GM12878 (cell line): ENCODE measurements around the gene DTNBP1. TPM values are rescaled to one million over a fixed set of nuclear protein-coding genes. Genes with fewer than 3 reads are reported as not detected.

Experiments
- ATAC-seq: fragments of 200-7000 bp; cut with Tn5 transposase; 3 replicates; pipeline ENCODE4 v1.9.1; 2020; ENCODE audit warnings: mild to moderate bottlenecking, moderate library complexity
- BruUV-seq: library from RNA; stranded (reverse); fragments of 400-500 nt; replicated peaks from 2 replicates; lab custom pipeline; 2021; lab: Mats Ljungman, UMichigan
- CTCF ChIA-PET: fragments of 300-600 bp; sonication (Branson Sonifier 250); formaldehyde crosslinking; extraction: SDS; loops from one replicate; lab custom pipeline; 2021; ENCODE audit warnings: inconsistent platforms; lab: Yijun Ruan, JAX
- POLR2A ChIA-PET: fragments of 350-600 bp; formaldehyde crosslinking; extraction: SDS; loops from one replicate; lab custom pipeline; 2021; ENCODE audit warnings: inconsistent platforms; lab: Charles Lee
- RAD21 ChIA-PET: fragments of 300-600 bp; sonication (Branson Sonifier 250); formaldehyde crosslinking; loops from one replicate; lab custom pipeline; 2023; ENCODE audit warnings: antibody characterized with exemption; ENCODE audit not compliant: unreplicated experiment; lab: Charles Lee
- SMC1A ChIA-PET: fragments of 300-600 bp; sonication (Branson Sonifier 250); formaldehyde crosslinking; loops from one replicate; lab custom pipeline; 2023; ENCODE audit not compliant: unreplicated experiment, uncharacterized antibody; lab: Charles Lee
- DNase-seq: peaks from one replicate; pipeline ENCODE4 v3.0.0-alpha.2; 2011; ENCODE audit warnings: low read depth, low spot score
- FAIRE-seq: peaks from 3 replicates; lab custom pipeline; 2011; peaks lifted over from hg19 to GRCh38; lab: Jason Lieb, UNC
- H2AFZ ChIP-seq: 2 replicates; pipeline ENCODE4 v1.6.0; 2011; ENCODE audit warnings: low read depth, low read length, control low read depth; ENCODE audit not compliant: control insufficient read depth
- H3K27ac ChIP-seq: 2 replicates; pipeline ENCODE4 v1.5.1; 2011; ENCODE audit warnings: control low read depth; ENCODE audit not compliant: control insufficient read depth, insufficient read depth
- H3K27me3 ChIP-seq, 2 experiments: replicated peaks in 1 of 2; 2 replicates each; pipeline versions ENCODE4 v1.6.0 to v1.6.1; 2011; ENCODE audit warnings: low read length in 1 of 2; ENCODE audit not compliant: control insufficient read depth in 2 of 2, insufficient read depth in 2 of 2
- H3K36me3 ChIP-seq, 2 experiments: 2 replicates each; pipeline ENCODE4 v1.5.1; 2011; ENCODE audit warnings: low read length in 1 of 2; ENCODE audit not compliant: control insufficient read depth in 2 of 2, insufficient read depth in 2 of 2
- H3K4me1 ChIP-seq: 2 replicates; pipeline ENCODE4 v1.6.1; 2011; ENCODE audit warnings: mild to moderate bottlenecking, low read length, moderate library complexity, mixed read lengths; ENCODE audit not compliant: control insufficient read depth, insufficient read depth
- H3K4me2 ChIP-seq: 2 replicates; pipeline ENCODE4 v1.6.0; 2011; ENCODE audit warnings: control low read depth; ENCODE audit not compliant: control insufficient read depth, insufficient read depth
- H3K4me3 ChIP-seq: fragments of 200-600 bp; sonication (generic); 2 replicates; pipeline ENCODE4 v1.5.1; 2016
- H3K79me2 ChIP-seq: 2 replicates; pipeline ENCODE4 v1.6.0; 2011; ENCODE audit warnings: low read length; ENCODE audit not compliant: control insufficient read depth, insufficient read depth
- H3K9ac ChIP-seq: 2 replicates; pipeline ENCODE4 v1.8.0; 2011; ENCODE audit warnings: low read length, control low read depth, mixed read lengths; ENCODE audit not compliant: control insufficient read depth, insufficient read depth
- H3K9me3 ChIP-seq: replicated peaks from 3 replicates; pipeline ENCODE4 v1.5.1; 2011; ENCODE audit warnings: mild to moderate bottlenecking, low read length; ENCODE audit not compliant: control insufficient read depth, insufficient read depth
- H4K20me1 ChIP-seq: 2 replicates; pipeline ENCODE4 v1.6.0; 2011; ENCODE audit not compliant: control insufficient read depth, insufficient read depth
- BHLHE40 ChIP-seq, 2 experiments: fragments of 450-650 bp in 1 of 2; IDR thresholded peaks; 2 replicates each; pipeline ENCODE4 v1.6.1; 2011 to 2017; ENCODE audit warnings: low read depth in 2 of 2, borderline replicate concordance in 1 of 2, improper control_type of control experiment in 1 of 2, low read length in 1 of 2, mild to moderate bottlenecking in 1 of 2
- CTCF ChIP-seq, 3 experiments: IDR thresholded peaks in 2 of 3; conservative IDR thresholded peaks in 1 of 3; 2 replicates each; pipeline ENCODE4 v1.5.1; 2011; ENCODE audit warnings: low read depth in 3 of 3, low read length in 3 of 3, mild to moderate bottlenecking in 3 of 3, control low read depth in 2 of 3, moderate library complexity in 2 of 3, inconsistent platforms in 1 of 3, mixed read lengths in 1 of 3; ENCODE audit not compliant: control insufficient read depth in 2 of 3, insufficient read depth in 1 of 3; ENCODE audit errors: extremely low read depth in 1 of 3
- RAD21 ChIP-seq: IDR thresholded peaks from 2 replicates; pipeline ENCODE4 v1.6.1; 2011; ENCODE audit warnings: mild to moderate bottlenecking, low read depth, low read length, moderate library complexity; ENCODE audit not compliant: insufficient read depth
- RBBP5 ChIP-seq: fragments of 200-600 bp; sonication (generic); conservative IDR thresholded peaks from 2 replicates; pipeline ENCODE4 v1.6.1; 2016
- SMC3 ChIP-seq: IDR thresholded peaks from 2 replicates; pipeline ENCODE4 v1.6.1; 2011; ENCODE audit warnings: low read length, improper control_type of control experiment, borderline replicate concordance
- SREBF2 ChIP-seq: IDR thresholded peaks from 2 replicates; pipeline ENCODE4 v1.6.1; 2012; ENCODE audit warnings: mild to moderate bottlenecking, low read length
- ZNF24 ChIP-seq: fragments of 450-650 bp; IDR thresholded peaks from 2 replicates; pipeline ENCODE4 v1.6.1; 2017; ENCODE audit warnings: antibody characterized with exemption, mild to moderate bottlenecking
- WGBS: methylation state at CpG from one replicate; pipeline ENCODE4 v1.1.6; 2016; ENCODE audit warnings: low lambda C conversion rate; ENCODE audit not compliant: insufficient replicate concordance, insufficient coverage; ENCODE audit errors: missing lambda C conversion rate; 5-methylcytosine and 5-hydroxymethylcytosine counted together
- in situ Hi-C: fragments of 300-500 bp; cut with MboI; formaldehyde crosslinking; loops from 9 replicates; pipeline ENCODE4 v1.14.3; 2018; ENCODE audit warnings: mixed read lengths
- intact Hi-C: fragments of 100-400 bp; cut with micrococcal nuclease; formaldehyde crosslinking; loops from one replicate; pipeline ENCODE4 v1.14.2; 2022; ENCODE audit not compliant: unreplicated experiment
- polyA plus RNA-seq, 11 experiments: library from polyadenylated mRNA; depleted of rRNA in 4 of 11; unstranded in 6 of 11; stranded (reverse) in 5 of 11; fragments of >200 nt; fragmentation: Nextera tagmentation in 4 of 11; fragmentation: Illumina TruSeq in 1 of 11; extraction: Ambion mirVana in 4 of 11; extraction: Trizol in 1 of 11; gene quantifications; 1 replicate in 1 of 11; 2 replicates in 10 of 11; pipeline versions ENCODE4 v1.2.1 to v1.2.3, GENCODE V29; 2011 to 2016; ENCODE audit warnings: inconsistent platforms in 2 of 11, missing spikeins in 2 of 11, low read depth in 1 of 11
- total RNA-seq, 4 experiments: library from RNA; depleted of rRNA in 3 of 4; stranded (reverse); fragments of >200 nt in 3 of 4; fragmentation: Illumina TruSeq in 1 of 4; extraction: Trizol in 1 of 4; gene quantifications; 2 replicates each; pipeline versions ENCODE4 v1.2.1 to v1.2.3, GENCODE V29; 2013 to 2021
- TF ChIP-seq, protein P1 (sequence below): fragments of 150-350 bp; IDR thresholded peaks from 2 replicates; pipeline ENCODE4 v1.6.1; 2014; ENCODE audit warnings: mild to moderate bottlenecking, low read depth, low read length

Gene DTNBP1
- total and polyA plus RNA-seq, 10 of the 15 experiments (the other 5 are each of a cell fraction or from before 2014, with no cell fraction given), result 7.1 to 40.3 (median 20.1) TPM

GRCh38 chr6:15626160-15626559 is 36.7 kb downstream of the DTNBP1 start:
- RAD21 ChIA-PET, result interaction anchor here (0.8 to 8.2 kb wide), 10 partner anchors 12 to 1717 kb away, joined by 3 to 34 read pairs (median 4); no protein-coding TSS in a partner anchor
- H3K27me3 ChIP-seq, result no peaks in the 10 kb centered on the region
- peaks cover 10% of the 10 kb centered on the region for H3K4me1 ChIP-seq
- in situ Hi-C loops (no loop called here), intact Hi-C loops (loop anchor here (10.0 kb wide), 2 partner anchors 301 to 381 kb away; partner anchors contain the start of gene JARID2)
- no peak overlapping the region for H3K9ac ChIP-seq
- WGBS, result 45% methylated on average over 1 of the region's 1 CpG
- SMC1A ChIA-PET, result interaction anchor here (0.7 to 14.3 kb wide), 20 partner anchors 8 to 579 kb away, joined by 3 to 165 read pairs (median 4); no protein-coding TSS in a partner anchor
- no peak for DNase-seq
- H2AFZ ChIP-seq, result no peak overlapping the region
- no peak overlapping the region for H3K4me2 ChIP-seq
- H3K27ac ChIP-seq, result no peak overlapping the region
- no peaks in the 10 kb centered on the region for H3K9me3 ChIP-seq
- H3K36me3 ChIP-seq, result peaks cover 0 to 3% of the 10 kb centered on the region in 2 experiments; a peak in 2 of 4 replicates
- ATAC-seq, result no peak
- H4K20me1 ChIP-seq, result no peaks in the 10 kb centered on the region
- FAIRE-seq, result no peak
- POLR2A ChIA-PET, result interaction anchor here (1.3 kb wide), 1 partner anchor 219 kb away, joined by 3 read pairs; no protein-coding TSS in a partner anchor
- H3K79me2 ChIP-seq, result peaks cover 2% of the 10 kb centered on the region; the same call in 1 of the 2 replicates
- no peak for TF ChIP-seq BHLHE40 (IDR thresholded peaks at IDR 0.05; ENCODE audit: borderline replicate concordance in 1 of 2, low read depth in 2 of 2, low read length in 1 of 2)
- no peak for TF ChIP-seq SREBF2
- CTCF ChIA-PET, result interaction anchor here (0.6 to 8.5 kb wide), 14 partner anchors 18 to 579 kb away, joined by 3 to 50 read pairs (median 3); partner anchors contain the start of gene MYLIP
- BruUV-seq, result no TSS peak
- no peak overlapping the region for H3K4me3 ChIP-seq

DNA sequence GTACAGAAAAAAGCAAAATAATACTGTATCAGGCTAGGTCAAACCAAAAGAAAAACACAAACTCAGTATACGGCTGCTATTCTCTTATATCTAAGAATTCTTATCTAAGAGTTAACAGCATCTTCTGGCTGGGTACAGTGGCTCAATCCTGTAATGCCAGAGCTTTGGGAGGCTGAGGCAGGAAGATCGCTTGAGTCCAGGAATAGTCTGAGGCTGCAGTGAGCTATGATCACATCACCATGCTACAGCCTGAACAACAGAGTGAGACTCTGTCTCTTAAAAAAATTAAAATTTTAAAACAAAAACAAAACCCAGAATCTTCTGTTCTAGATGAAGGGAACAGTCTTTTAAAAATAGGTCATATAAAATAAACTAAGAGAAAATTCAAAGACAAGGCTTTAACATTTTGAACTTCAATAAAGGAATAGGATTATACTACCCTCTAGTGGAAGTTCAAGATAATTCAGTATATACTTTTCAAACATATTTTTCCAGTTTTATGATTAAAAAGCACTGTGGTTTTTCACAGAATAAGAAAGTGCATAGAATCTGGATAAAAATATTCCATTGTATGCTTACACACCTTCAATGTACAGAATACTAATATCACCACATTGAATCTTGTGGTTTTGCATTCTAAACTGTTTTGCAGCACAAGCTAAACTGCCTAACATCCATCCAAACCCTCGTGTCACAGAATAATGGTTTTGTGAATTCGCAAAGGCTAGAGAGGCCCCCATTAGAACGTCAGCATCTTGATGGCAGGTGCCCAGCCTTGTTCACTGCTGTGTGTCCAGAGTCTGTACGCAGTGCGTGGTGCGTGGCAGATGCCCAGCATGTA is 39.3 kb downstream of the DTNBP1 start:
- TF ChIP-seq RBBP5 (no peak), SMC3 (peak; percentile 37; the same call in 1 of the 2 replicates), CTCF (IDR thresholded peaks at IDR 0.05 in 2 of 3, conservative IDR thresholded peaks at IDR 0.05 in 1 of 3; ENCODE audit: control insufficient read depth in 2 of 3, extremely low read depth in 1 of 3, insufficient read depth in 1 of 3, low read depth in 3 of 3, low read length in 3 of 3) (peak in 2 of 3 experiments; percentile 20 to 35; a peak in 3 of 6 replicates), RAD21 (peak; percentile 47), ZNF24 (no peak)
- TF ChIP-seq, protein P1, sequence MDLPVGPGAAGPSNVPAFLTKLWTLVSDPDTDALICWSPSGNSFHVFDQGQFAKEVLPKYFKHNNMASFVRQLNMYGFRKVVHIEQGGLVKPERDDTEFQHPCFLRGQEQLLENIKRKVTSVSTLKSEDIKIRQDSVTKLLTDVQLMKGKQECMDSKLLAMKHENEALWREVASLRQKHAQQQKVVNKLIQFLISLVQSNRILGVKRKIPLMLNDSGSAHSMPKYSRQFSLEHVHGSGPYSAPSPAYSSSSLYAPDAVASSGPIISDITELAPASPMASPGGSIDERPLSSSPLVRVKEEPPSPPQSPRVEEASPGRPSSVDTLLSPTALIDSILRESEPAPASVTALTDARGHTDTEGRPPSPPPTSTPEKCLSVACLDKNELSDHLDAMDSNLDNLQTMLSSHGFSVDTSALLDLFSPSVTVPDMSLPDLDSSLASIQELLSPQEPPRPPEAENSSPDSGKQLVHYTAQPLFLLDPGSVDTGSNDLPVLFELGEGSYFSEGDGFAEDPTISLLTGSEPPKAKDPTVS, result no peak
- ChIA-PET CTCF (interaction anchor here (0.5 to 8.5 kb wide), 67 partner anchors 9 to 1494 kb away, joined by 3 to 50 read pairs (median 4); no protein-coding TSS in a partner anchor), RAD21 (interaction anchor here (0.6 to 8.2 kb wide), 28 partner anchors 9 to 1412 kb away, joined by 3 to 34 read pairs (median 4); no protein-coding TSS in a partner anchor), POLR2A (interaction anchor here (0.5 to 0.6 kb wide), 2 partner anchors 32 to 142 kb away, joined by 3 read pairs; no protein-coding TSS in a partner anchor), SMC1A (interaction anchor here (0.8 to 14.3 kb wide), 32 partner anchors 8 to 582 kb away, joined by 3 to 165 read pairs (median 4); no protein-coding TSS in a partner anchor)
- H3K27ac ChIP-seq, result no peak overlapping the region
- FAIRE-seq, result no peak
- in situ Hi-C loops, result loop anchor here (25.0 kb wide), 1 partner anchor 1411 kb away; no protein-coding TSS in a partner anchor
- H3K4me2 ChIP-seq, result no peak overlapping the region
- ATAC-seq, result no peak
- no peak overlapping the region for H2AFZ ChIP-seq
- no peak overlapping the region for H3K9ac ChIP-seq
- WGBS, result 87% methylated on average over 8 of the region's 8 CpGs
- BruUV-seq, result no TSS peak
- no peaks in the 10 kb centered on the region for H3K27me3 ChIP-seq
- H3K79me2 ChIP-seq, result peaks cover 2% of the 10 kb centered on the region
- intact Hi-C loops, result loop anchor here (1.0 to 10.0 kb wide), 5 partner anchors 132 to 1411 kb away; partner anchors contain the start of gene JARID2
- H3K36me3 ChIP-seq, result peaks cover 0 to 3% of the 10 kb centered on the region in 2 experiments; a peak in 2 of 4 replicates
- H4K20me1 ChIP-seq, result no peaks in the 10 kb centered on the region
- peaks cover 12% of the 10 kb centered on the region for H3K4me1 ChIP-seq
- H3K9me3 ChIP-seq, result no peaks in the 10 kb centered on the region
- DNase-seq, result no peak
- no peak overlapping the region for H3K4me3 ChIP-seq
